Measurements from ENCODE around the gene ZNF593OS.

GRCh38 chr1:26121854-26122773 lies 49.5 kb downstream of the ZNF593OS start:
- TF ChIP-seq POLR2AphosphoS5 (IDR thresholded peaks at IDR 0.05; ENCODE audit: low read depth, low read length) (no peak), SIN3A (IDR thresholded peaks at IDR 0.05; ENCODE audit: borderline replicate concordance, insufficient read depth, low read length) (no peak)
